ENCODE results near the gene MEIS1.

GRCh38 chr2:66559672-66560071 lies 124.7 kb downstream of the MEIS1 start:
- TF ChIP-seq POLR2A (IDR thresholded peaks at IDR 0.05; ENCODE audit: low read depth, low read length) (no peak), TAF1 (IDR thresholded peaks at IDR 0.05; ENCODE audit: borderline replicate concordance, low read depth, low read length) (no peak), POLR2AphosphoS5 (IDR thresholded peaks at IDR 0.05; ENCODE audit: low read depth, low read length) (no peak)

All from GM12892 (cell line).